H1 (cell line): ENCODE results near the gene ARNT2. TPM values are rescaled to one million over a fixed set of nuclear protein-coding genes. Genes with fewer than 3 reads are reported as not detected.

Experiments used
- JUND ChIP-seq: IDR thresholded peaks from 2 replicates; pipeline ENCODE4 v1.6.1; 2011; ENCODE audit warnings: mild to moderate bottlenecking, improper control_type of control experiment, low read length
- RAD21 ChIP-seq, 2 experiments: IDR thresholded peaks in 1 of 2; conservative IDR thresholded peaks in 1 of 2; 2 replicates each; pipeline ENCODE4 v1.6.1; 2011; ENCODE audit warnings: low read depth in 2 of 2, low read length in 2 of 2, improper control_type of control experiment in 1 of 2, inconsistent platforms in 1 of 2, mild to moderate bottlenecking in 1 of 2, moderate library complexity in 1 of 2
- RFX5 ChIP-seq: IDR thresholded peaks from 2 replicates; pipeline ENCODE4 v1.6.1; 2011; ENCODE audit warnings: low read depth, low read length, improper control_type of control experiment, borderline replicate concordance
- TBP ChIP-seq: IDR thresholded peaks from 2 replicates; pipeline ENCODE4 v1.6.1; 2011; ENCODE audit warnings: low read depth, low read length, improper control_type of control experiment
- polyA plus RNA-seq, 7 experiments: library from polyadenylated mRNA; depleted of rRNA in 3 of 7; stranded (reverse) in 5 of 7; unstranded in 2 of 7; fragments of >200 nt in 5 of 7; fragments of 200-250 nt in 2 of 7; gene quantifications; 1 replicate in 5 of 7; 2 replicates in 1 of 7; 4 replicates in 1 of 7; pipeline versions ENCODE4 v1.2.1 to v1.2.3, GENCODE V29; 2011 to 2013; ENCODE audit warnings: missing spikeins in 2 of 7, mixed read lengths in 2 of 7
- total RNA-seq: library from RNA; stranded (reverse); fragmentation: NEBNext Ultra II Directional; extraction: Animal tissue kit (Norgen Biotek cat#: 25700); gene quantifications from 2 replicates; pipeline ENCODE4 v1.2.1, GENCODE V29; 2021
- TF ChIP-seq, protein P1 (sequence below), 3 experiments: IDR thresholded peaks; 1 replicate in 2 of 3; 2 replicates in 1 of 3; pipeline versions ENCODE4 v1.5.1 to v1.6.1; 2011; ENCODE audit warnings: low read length in 3 of 3, mild to moderate bottlenecking in 3 of 3, inconsistent platforms in 2 of 3, low read depth in 1 of 3, moderate library complexity in 1 of 3; ENCODE audit not compliant: insufficient read depth in 1 of 3; ENCODE audit errors: control extremely low read depth in 1 of 3

ARNT2 gene
- total and polyA plus RNA-seq, 2 of the 8 experiments (the other 6 are each of a cell fraction or from before 2014, with no cell fraction given), result 9.5 to 14.6 TPM

DNA sequence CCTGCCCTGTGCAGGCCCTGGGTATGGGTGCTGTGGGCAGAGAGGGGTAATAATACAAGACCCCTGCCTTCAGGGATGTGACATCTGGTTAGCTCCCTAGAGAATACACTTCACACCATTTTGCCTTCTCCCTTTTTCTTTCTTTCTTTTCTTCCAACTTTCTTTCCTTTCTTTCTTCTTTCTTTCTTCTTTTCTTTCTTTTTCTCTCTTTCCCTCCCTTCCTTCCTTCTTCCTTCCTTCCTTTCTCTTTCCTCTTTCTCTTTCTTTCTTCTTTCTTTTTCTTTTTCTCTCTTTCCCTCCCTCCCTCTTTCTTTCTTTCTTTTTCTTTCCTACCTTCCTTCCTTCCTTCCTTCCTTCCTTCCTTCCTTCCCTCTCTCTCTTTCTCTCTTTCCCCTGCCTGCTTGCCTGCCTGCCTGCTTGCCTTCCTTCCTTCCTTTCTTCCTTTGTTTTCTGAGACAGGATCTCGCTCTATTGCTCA, 222.5 kb downstream of the ARNT2 start (continued):
- TF ChIP-seq RFX5 (no peak), TBP (no peak), RAD21 (IDR thresholded peaks at IDR 0.05 in 1 of 2, conservative IDR thresholded peaks at IDR 0.05 in 1 of 2; ENCODE audit: low read depth in 2 of 2, low read length in 2 of 2) (no peak), JUND (no peak)
- TF ChIP-seq, protein P1, sequence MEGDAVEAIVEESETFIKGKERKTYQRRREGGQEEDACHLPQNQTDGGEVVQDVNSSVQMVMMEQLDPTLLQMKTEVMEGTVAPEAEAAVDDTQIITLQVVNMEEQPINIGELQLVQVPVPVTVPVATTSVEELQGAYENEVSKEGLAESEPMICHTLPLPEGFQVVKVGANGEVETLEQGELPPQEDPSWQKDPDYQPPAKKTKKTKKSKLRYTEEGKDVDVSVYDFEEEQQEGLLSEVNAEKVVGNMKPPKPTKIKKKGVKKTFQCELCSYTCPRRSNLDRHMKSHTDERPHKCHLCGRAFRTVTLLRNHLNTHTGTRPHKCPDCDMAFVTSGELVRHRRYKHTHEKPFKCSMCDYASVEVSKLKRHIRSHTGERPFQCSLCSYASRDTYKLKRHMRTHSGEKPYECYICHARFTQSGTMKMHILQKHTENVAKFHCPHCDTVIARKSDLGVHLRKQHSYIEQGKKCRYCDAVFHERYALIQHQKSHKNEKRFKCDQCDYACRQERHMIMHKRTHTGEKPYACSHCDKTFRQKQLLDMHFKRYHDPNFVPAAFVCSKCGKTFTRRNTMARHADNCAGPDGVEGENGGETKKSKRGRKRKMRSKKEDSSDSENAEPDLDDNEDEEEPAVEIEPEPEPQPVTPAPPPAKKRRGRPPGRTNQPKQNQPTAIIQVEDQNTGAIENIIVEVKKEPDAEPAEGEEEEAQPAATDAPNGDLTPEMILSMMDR (IDR thresholded peaks at IDR 0.05; ENCODE audit: control extremely low read depth in 1 of 3, insufficient read depth in 1 of 3, low read depth in 1 of 3, low read length in 3 of 3), result no peak
